Activated CD8-positive, alpha-beta memory T cell treated with anti-CD3 and anti-CD28 coated beads for 4 hours (primary cell): ENCODE data around the gene TMEM107.

ENCODE experiments used
- DNase-seq, 2 donors: peaks; one replicate each; pipeline ENCODE4 v3.0.0-alpha.2; 2020; ENCODE audit warnings: low read depth in 2 of 2

The TMEM107 gene

DNA sequence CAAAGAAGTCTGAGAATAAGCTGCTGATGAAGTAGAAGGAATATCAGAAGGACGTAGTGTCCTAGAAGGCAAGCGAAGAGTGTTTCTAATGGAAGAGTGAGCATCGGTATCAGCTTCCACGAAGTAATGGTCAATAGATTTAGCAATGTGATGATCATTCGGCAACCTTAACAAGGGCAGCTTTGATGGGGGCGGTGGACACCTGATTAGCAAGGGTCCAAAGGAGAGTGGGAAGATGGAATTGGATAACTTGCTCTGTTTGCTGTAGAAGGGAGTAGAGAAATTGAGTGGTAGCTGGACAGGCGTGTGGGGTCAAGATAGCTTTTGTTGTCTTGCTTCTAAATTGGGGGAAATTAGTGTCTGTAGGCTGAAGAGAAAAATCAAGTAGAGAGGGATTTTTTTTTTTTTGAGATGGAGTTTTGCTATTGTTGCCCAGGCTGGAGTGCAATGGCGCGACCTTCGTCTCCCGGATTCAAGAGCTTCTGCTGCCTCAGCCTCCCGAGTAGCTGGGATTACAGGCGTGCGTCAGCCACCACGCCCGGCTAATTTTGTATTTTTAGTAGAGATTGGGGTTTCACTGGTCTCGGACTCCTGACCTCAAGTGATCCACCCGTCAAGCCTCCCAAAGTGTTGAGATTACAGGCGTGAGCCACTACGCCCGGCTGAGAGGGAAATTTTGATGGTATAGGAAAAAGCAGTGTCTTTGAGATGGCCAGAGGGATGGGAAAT lies 38.4 kb downstream of the TMEM107 start:
- DNase-seq = no peak

DNA sequence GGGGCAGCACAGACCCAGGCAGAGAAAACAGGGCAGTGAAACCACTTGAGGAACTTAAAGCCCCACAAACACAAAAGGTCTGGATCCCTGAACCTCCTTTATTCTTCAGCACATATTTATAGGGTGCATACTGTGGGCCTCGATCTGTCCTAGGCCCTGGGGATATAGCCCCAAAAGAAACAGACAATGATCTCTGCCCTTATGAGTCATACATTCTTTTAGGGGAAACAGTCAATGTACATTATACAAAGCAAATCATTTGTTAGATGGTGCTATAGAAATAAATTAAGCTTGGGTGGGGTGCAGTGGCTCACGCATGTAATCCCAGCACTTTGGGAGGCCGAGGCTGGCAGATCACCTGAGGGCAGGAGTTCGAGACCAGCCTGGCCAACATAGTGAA lies 42.2 kb downstream of the TMEM107 start:
- no peak for DNase-seq

DNA sequence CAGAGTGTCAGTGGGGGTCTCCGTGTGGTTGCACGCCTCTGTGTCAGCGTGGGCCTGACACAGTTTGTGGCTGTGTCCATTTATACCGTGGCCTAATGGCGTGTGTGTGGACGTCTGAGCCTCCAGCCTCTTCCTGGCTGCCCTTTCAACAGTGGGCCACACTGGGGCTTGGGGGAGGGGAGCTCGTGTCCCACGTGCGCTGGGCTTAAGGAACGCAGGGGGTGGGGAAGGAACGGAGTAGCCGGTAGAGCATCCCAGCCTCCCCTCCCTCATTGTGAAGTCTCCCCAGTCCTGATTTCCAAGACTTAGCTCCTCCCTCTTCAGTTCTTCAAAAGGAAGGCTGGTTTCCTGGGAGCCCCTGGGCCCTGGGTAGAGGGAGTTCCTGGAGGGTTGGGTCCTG lies 42.8 kb downstream of the TMEM107 start:
- no peak for DNase-seq

DNA sequence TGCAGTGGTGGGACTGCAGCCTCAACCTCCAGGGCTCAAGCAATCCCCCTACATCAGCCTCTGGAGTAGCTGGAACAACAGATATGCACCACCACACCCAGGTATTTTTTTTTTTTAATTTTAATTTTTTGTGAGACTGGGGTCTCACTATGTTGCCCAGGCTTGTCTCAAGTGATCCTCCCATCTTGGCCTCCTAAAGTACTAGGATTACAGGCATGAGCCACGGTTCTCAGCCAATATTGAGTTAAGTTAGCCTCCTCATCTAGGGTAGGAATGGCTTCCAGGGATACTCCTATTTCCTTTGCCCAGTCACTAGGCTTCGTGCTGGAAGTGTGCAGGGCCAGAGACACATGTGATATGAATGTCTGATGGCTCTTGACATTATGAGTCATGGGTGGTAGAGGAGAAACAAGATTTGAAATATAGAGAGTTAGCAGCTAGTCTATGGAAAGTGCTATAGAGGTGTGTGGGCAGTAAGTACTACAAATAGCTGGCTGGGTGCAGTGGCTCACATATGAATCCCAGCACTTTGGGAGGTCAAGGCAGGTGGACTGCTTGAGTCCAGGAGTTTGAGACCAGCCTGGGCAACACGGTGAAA lies 44.2 kb downstream of the TMEM107 start:
- no peak for DNase-seq

DNA sequence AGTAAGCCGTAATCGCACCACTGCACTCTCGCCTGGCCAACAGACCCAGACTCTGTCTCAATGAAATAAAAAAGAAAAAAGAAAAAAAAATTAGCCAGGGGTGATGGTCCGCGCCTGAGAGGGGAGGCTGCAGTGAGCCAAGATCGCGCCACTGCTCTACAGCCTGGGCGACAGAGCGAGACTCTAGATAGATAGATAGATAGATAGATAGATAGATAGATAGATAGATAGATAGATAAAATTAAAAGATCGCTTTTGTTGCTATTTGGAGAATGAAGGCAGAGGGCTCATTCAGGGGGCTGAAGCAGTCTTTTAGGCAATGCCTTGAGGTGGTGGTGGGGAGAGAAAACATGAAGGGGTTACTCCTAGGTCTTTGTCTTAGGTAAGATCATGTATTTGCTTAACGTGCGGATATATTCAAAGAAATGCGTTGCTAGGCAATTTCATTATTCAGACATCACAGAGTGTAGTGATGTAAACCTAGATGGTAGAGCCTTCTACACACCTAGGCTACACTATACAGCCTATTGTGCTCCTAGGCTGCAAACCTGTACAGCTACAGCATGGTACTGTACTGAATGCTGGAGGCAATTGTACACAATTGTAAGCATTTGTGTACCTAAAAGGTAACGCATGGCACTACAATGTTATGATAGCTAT lies 47.9 kb downstream of the TMEM107 start:
- no peak for DNase-seq

DNA sequence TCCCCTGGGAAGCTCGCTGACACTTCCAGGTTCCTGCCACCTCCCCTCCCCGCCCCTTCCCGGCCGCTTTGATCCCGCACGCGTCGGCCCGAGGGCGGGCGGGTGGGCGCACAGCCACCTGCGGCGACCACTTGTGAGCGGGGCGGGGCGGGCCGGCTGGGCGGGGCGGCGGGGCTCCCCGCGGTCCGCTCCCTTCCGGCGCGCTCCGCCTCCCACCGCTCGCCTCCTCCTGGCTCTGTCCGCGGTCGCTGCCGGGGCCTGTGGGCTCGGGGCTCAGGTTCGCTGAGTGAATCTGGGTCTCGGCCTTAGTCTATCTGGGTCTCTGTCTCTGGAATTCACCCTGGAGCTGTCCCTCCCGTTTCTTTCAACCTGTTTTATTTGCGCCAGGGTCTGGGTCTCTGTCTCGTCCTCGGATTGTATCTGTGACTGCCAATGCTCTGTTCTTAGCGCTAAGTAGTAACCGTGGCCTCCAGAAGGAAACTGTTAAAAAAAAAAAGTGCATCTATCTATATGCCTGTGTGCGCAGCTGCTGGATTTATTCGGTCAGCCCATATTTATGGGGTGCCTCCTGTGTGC lies 49.6 kb downstream of the TMEM107 start:
- no peak for DNase-seq

DNA sequence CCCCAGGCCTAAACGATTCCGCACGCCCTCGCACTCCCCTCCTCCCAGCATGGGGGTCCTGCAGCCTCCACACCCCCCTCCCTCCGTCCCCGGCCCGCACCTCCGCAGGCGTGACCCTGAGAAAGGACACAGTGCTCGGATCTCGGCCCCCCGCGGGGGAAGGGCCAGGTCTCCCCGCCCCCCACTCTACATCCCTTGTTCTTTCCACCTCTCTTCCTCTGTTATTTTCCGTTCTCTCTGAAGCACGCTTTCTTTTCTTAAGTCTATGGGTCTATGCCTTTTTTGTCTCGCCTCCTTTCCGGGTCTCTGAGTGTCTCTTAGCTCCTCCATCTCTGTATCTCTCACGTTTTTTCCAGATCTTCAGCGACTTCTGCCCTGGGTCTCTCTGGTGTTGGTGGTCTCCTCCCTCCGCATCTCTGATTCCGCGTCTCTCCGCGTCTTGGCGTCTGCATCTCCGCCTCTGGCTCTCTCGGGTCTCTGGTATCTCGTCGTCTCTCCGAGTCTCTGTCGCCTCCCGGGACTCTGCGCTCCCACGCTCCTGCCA lies 50.2 kb downstream of the TMEM107 start:
- no peak for DNase-seq

DNA sequence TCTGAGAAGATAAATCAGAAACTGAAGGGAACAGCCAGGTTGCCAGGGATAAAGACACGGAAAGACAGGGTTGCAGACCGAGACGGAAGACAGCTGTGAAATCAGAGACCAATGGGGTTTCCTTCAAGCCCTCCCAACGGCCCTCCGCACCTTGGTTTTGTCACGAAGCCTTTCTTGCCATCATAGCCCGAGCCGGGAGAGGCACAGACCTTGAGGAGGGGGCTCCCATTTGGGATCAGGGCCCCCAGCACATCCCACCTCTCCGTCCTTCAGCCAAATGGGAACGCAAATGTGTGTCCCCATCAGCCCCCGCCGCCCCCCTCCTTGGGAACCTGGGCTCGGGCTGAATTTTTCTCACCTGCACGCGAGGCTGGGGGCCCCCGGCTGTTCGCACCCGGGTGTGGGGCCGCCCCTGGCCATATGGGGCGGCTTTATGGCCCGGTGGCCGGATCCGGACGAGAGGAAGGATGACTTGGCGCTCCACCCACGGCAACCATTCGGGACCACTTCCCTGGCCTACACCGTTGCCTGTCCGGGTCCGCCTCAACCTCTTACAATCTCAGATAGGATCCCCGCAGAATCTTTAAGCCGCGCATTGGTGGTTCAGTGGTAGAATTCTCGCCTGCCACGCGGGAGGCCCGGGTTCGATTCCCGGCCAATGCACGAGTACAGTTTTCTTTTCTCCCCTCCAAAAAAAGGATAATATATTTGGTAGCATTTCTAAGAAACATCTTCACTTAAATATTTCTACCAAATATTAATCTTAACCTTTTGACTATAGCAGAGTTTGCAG lies 50.8 kb downstream of the TMEM107 start:
- peak; percentile 77 to 86 for DNase-seq

DNA sequence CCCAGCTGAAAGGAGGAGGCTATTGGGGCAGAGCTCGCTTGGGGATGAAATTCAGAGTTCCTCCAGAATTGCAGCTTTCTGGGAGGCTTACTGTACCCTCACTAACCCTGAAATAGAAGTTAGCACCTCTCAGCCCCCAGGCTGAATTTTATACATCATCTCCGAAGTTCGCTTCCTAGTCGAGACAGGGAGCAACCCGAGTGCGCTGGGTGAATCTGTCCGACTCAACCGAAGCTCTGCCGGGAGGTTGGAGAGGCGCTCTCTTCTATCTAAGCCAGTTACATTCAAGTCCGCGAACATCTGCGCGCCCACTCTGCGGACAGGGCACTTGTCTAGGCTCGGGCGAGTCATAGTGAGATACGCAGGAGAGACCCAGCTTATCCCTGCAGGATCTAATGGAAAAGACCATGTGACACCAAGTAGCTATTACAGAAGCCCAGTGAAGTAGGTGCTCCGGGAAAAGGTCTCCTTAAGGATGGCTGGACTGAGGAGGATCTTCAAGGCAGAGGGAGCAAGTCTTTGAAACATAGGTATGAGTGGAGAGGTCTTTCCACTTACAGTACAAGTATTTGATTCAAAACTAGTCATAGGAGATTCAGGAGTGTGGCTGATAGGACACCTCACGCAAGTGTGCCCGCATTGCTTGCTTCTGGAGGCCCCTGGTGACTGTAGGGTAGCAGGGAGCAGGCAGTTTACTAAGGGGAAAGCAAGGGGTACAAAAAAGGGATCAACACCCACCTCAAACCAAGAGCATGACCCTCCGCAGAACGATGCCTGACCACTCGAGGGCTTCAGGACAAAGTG lies 51.6 kb downstream of the TMEM107 start:
- no peak for DNase-seq

DNA sequence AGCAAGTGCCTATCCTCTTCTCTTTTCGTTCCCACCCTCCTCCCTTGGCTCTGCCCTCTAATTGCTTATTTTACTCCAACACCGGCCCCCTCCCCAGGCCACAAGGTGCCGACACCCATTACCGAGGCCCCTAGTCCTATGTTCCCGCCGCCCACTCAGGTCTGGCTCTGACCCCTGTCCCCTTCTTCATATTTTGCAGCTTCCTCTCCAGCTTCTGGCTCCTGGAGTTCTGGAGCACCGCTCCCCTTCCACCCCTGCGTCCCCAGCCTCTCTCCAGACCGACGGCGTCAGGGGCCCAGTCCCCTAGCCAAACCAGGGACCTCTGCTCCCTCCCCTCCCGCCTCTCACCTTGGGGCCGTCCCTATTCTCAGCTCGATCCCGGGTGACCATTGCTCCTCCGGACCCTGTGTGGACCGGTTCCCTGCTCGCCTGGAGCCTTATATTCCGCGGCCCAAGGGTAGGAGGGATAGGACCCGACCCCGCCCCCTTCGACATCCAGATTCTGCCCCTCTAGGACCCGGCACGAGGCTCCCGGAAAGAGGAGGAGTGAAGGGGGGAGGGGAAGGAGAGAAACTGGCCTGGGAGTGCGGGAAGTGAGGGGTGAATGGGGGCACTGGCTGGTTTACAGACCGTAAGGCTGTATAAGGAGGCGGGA lies 52.4 kb downstream of the TMEM107 start, which contains the start of gene HES7:
Gene HES7, minus strand, starts transcription at position 412 of the 655 bp plus-strand sequence. Its CDS starts 22 bp downstream, at position 390.
- no peak for DNase-seq

DNA sequence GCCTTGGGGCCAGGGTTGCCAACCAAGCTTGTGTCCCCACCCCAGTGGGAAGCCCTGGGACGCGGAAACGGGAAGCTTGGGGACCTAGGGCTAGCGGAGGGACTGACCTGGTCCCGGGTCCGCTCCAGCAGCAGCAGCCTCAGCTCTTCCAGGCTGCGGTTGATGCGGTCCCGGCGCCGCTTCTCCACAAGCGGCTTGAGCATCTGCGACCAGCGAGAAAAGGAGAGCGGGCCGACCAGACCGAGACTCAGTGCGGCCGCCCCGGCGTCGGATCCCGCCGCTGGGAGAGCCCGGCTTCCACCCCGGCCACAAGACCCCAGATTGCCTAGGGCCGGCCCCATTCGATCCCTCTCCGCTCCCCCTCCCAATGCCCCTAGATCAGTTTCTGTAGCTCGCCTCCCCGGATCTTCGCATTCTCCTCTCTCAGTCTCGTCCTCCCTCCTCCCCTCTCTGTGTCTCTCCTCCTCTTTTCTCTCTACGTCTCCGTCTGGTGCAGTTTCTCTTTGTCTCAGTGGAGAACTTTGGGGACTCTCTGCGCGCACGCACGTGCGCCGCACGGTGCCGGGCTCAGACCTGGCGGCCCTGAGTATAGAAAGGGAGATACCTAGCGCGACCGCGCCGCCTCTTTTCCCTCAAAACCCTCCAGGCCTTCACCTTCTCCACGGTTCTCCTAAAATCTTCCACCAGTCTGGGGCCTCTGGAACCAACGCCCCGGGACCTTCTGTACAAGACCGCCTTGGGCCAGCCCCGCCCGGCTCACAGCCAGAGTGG lies 53.1 kb downstream of the TMEM107 start:
- no peak for DNase-seq
